ENCODE data around the gene DIAPH2. TPM values are rescaled to one million over a fixed set of nuclear protein-coding genes. Genes with fewer than 3 reads are reported as not detected.

The DIAPH2 gene
- total and polyA plus RNA-seq, 9 of the 15 experiments (the other 6 are each of a cell fraction or from before 2014, with no cell fraction given): 0.01 to 0.18 (median 0.07) TPM; not detected in 1

DNA sequence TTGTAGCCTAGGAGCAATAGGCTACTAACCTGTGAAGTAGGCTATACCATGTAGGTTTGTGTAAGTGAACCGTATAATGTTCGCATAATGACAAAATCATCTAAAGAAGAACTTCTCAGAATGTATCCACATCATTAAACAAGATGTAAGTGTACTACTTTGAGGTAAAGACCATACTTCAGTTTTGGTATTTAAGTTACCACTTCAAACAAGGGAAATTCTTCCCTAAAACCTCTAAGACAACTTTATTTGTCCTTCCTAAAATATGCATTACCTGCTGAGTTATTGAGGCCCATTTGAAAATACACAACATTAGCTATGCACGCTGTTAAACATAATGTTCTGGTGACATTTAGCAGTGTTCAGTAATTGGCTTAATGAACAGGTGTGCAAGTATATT is 381.7 kb downstream of the DIAPH2 start (continued):
- TF ChIP-seq, protein P1, sequence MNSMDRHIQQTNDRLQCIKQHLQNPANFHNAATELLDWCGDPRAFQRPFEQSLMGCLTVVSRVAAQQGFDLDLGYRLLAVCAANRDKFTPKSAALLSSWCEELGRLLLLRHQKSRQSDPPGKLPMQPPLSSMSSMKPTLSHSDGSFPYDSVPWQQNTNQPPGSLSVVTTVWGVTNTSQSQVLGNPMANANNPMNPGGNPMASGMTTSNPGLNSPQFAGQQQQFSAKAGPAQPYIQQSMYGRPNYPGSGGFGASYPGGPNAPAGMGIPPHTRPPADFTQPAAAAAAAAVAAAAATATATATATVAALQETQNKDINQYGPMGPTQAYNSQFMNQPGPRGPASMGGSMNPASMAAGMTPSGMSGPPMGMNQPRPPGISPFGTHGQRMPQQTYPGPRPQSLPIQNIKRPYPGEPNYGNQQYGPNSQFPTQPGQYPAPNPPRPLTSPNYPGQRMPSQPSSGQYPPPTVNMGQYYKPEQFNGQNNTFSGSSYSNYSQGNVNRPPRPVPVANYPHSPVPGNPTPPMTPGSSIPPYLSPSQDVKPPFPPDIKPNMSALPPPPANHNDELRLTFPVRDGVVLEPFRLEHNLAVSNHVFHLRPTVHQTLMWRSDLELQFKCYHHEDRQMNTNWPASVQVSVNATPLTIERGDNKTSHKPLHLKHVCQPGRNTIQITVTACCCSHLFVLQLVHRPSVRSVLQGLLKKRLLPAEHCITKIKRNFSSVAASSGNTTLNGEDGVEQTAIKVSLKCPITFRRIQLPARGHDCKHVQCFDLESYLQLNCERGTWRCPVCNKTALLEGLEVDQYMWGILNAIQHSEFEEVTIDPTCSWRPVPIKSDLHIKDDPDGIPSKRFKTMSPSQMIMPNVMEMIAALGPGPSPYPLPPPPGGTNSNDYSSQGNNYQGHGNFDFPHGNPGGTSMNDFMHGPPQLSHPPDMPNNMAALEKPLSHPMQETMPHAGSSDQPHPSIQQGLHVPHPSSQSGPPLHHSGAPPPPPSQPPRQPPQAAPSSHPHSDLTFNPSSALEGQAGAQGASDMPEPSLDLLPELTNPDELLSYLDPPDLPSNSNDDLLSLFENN (IDR thresholded peaks at IDR 0.05; ENCODE audit: low read depth in 2 of 2, low read length in 2 of 2): no peak
- TF ChIP-seq TAF15 (IDR thresholded peaks at IDR 0.05; ENCODE audit: low read depth, low read length) (no peak), RBFOX2 (IDR thresholded peaks at IDR 0.05; ENCODE audit: low read depth, low read length) (no peak), ZNF79 (CRISPR knock-in tag; IDR thresholded peaks at IDR 0.05; ENCODE audit: low read depth) (no peak)

- intact Hi-C loops (cut with micrococcal nuclease): no loop called here
- in situ Hi-C loops (cut with MboI): no loop called here
- ATAC-seq (no peak), FAIRE-seq (no peak), DNase-seq (ENCODE audit: extremely low read depth in 1 of 4, low spot score in 3 of 4) (no peak)
- BruUV-seq (replicated peaks): no TSS peak
- H3K36me3 ChIP-seq (ENCODE audit: control insufficient read depth, insufficient read depth, low read length): no peaks in the 10 kb centered on the region
- no peaks in the 10 kb centered on the region for H3K79me2 ChIP-seq (ENCODE audit: control insufficient read depth, insufficient read depth, low read length)
- POLR2A ChIA-PET: no interaction called here
- no peaks in the 10 kb centered on the region for H3K27me3 ChIP-seq (ENCODE audit: control insufficient read depth in 2 of 2, insufficient read depth in 2 of 2, low read length in 2 of 2)
- H3K9me1 ChIP-seq (ENCODE audit: control insufficient read depth, insufficient read depth, low read length): no peaks in the 10 kb centered on the region
- H3K4me1 ChIP-seq (replicated peaks in 1 of 2; ENCODE audit: control insufficient read depth in 2 of 2, insufficient read depth in 2 of 2, low read length in 2 of 2): no peaks in the 10 kb centered on the region
- H2AFZ ChIP-seq (ENCODE audit: low read depth, low read length): no peak overlapping the region
- H3K27ac ChIP-seq (ENCODE audit: extremely low read depth, low read depth, low read length): no peak overlapping the region
- H3K4me3 ChIP-seq: no peak overlapping the region
- CTCF ChIA-PET (ENCODE audit: low intra/inter-chr PET ratio): no interaction called here
- H3K4me2 ChIP-seq (ENCODE audit: insufficient read depth, low read length): no peak overlapping the region
- H3K9ac ChIP-seq (ENCODE audit: insufficient read depth in 1 of 2, low read depth in 2 of 2, low read length in 2 of 2): no peak overlapping the region
- no peaks in the 10 kb centered on the region for H4K20me1 ChIP-seq (replicated peaks; ENCODE audit: control insufficient read depth, insufficient read depth, low read length)
- whole genome bisulfite sequencing (ENCODE audit: insufficient coverage, low coverage, missing lambda C conversion rate): 7% methylated on average over 1 of the region's 1 CpG
- no peaks in the 10 kb centered on the region for H3K9me3 ChIP-seq (replicated peaks; ENCODE audit: control insufficient read depth, insufficient read depth, low read depth, low read length)
- TF ChIP-seq FOXJ2 (tag; IDR thresholded peaks at IDR 0.05) (no peak), XRCC3 (IDR thresholded peaks at IDR 0.05) (no peak), EP300 (IDR thresholded peaks at IDR 0.05; ENCODE audit: low read length) (no peak), ZNF780A (CRISPR knock-in tag; IDR thresholded peaks at IDR 0.05) (no peak), CREB1 (IDR thresholded peaks at IDR 0.05) (no peak), CREB1 (CRISPR knock-in tag; IDR thresholded peaks at IDR 0.05) (no peak), POLR2A (conservative IDR thresholded peaks at IDR 0.05) (no peak), ZNF124 (CRISPR knock-in tag; IDR thresholded peaks at IDR 0.05) (no peak), SAP30 (IDR thresholded peaks at IDR 0.05; ENCODE audit: borderline replicate concordance, insufficient read depth, low read depth, low read length, poor library complexity, severe bottlenecking) (no peak)
- TF ChIP-seq, protein P2, sequence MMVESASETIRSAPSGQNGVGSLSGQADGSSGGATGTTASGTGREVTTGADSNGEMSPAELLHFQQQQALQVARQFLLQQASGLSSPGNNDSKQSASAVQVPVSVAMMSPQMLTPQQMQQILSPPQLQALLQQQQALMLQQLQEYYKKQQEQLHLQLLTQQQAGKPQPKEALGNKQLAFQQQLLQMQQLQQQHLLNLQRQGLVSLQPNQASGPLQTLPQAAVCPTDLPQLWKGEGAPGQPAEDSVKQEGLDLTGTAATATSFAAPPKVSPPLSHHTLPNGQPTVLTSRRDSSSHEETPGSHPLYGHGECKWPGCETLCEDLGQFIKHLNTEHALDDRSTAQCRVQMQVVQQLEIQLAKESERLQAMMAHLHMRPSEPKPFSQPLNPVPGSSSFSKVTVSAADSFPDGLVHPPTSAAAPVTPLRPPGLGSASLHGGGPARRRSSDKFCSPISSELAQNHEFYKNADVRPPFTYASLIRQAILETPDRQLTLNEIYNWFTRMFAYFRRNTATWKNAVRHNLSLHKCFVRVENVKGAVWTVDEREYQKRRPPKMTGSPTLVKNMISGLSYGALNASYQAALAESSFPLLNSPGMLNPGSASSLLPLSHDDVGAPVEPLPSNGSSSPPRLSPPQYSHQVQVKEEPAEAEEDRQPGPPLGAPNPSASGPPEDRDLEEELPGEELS (CRISPR knock-in tag; IDR thresholded peaks at IDR 0.05; ENCODE audit: borderline replicate concordance): no peak
Measured at GRCh38 chrX:97070346-97070745, 385.7 kb downstream of the DIAPH2 start.
